NCI-H1417 treated with DMSO at 0.1 percent for 48 hours (cell line): ENCODE results near the gene ICOS.
"Not testable (repeated sequence)": the region's sequence is repeated elsewhere in the genome, so short reads cannot be mapped to it uniquely, and the experiment has no call there.

Experiments
- DNase-seq: peaks from one replicate; lab custom pipeline; 2025; lab: John Stamatoyannopoulos, UW

Gene ICOS

DNA sequence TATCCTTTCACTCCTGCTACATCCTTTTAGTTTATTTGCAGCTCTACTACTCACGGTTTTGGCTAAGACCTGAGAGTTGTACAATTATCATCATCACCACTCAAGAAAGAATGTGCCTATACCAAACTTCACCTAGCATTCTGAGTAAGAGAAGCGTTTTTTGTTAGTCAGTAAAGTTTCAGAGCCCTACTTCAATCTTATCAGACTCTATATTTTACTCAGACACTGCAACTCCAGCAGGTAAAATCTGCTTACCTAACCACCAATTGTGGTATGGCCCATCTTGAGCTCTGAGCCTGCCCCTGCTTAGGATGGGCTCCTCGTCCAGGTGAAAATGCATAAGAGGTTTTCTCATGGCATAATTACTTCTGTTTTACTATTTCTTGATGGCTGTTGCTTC lies 37.1 kb downstream of the ICOS start:
- no peak for DNase-seq

GRCh38 chr2:203975912-203976311 lies 39.3 kb downstream of the ICOS start:
- DNase-seq: no peak

DNA sequence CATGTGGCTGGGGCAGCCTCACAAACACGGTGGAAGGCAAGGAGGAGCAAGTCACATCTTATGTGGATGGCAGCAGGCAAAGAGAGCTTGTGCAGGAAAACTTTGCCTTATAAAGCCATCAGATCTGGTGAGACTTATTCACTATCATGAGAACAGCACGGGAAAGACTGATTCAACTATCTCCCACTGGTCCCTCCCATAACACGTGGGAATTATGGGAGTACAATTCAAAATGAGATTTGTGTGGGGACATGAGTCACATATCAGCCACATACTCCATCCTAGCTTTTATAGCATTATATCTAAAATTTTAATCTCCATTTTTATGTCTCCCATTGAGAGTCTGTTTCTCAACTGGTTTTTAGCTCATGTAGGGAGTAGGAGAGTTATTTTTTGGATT lies 45.7 kb downstream of the ICOS start:
- DNase-seq: no peak

DNA sequence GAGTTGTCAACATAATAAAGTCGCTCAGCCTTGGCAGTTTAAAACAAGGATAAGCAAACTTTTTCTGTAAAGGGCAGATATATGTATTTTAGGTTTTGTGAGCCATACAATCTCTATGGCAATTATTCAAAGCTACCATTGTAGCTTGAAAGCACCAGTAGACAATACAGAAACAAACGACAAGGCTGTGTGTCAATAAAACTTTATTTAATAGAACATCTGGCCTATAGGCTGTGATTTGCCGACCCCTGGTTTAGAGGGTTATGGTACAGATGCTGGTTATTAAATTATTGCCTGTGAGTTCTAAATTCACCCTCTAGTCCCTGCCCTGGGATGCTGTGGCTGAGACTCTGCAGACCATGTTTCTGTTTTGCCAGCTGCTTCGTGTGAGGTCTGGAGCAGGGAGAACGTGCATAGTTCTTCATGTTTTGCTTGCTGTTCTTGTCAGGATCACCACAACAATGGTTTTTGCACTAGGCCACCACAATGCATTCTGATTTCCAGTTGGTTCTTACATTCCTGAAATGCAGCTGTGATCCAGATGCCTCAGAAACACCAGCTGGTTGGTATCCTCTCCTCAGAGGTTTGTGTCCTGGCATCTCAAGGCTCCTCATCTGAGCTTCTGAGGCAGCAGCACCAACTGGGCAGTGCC lies 46.6 kb downstream of the ICOS start:
- no peak for DNase-seq

GRCh38 chr2:203985978-203986377 lies 49.4 kb downstream of the ICOS start:
- DNase-seq: not testable (repeated sequence)

DNA sequence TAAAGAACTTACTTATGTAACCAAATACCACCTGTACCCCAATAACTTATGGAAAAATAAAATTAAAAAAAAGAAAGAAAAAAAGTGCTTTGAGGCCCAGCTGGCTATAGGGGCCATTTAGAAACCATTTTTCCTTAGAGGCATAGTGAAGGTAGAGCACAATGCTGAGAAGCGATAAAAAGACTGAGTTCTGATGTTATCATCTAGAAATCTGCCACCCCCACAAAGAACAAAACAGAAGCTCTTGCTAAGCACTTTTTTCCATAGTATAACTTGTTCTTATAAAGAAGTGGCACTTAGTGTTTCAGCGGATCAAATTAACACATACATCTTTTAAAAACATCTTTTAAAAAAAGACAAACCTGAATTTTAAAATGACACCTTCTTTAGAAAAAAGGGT lies 51.4 kb downstream of the ICOS start:
- no peak for DNase-seq

GRCh38 chr2:203988500-203989260 lies 52.1 kb downstream of the ICOS start:
- no peak for DNase-seq

DNA sequence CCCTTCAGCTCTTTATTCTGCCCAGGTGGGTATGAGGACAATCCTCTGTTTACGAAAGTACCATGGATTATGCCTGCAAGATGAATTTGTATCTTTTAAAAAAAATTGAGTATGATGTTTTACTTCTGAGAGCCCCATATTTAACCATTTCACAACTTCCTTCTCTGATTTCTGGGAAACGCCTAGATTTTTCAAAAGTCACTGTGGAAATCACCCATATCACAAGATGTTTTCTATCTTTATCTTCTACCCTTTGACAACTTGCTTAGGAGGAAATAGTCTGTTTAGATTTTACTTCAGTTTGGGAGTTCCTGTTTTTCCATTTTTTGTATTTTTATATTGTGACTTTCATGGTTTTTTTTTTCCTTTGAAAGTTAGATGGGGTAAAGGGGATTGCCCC lies 53.0 kb downstream of the ICOS start:
- DNase-seq: no peak

DNA sequence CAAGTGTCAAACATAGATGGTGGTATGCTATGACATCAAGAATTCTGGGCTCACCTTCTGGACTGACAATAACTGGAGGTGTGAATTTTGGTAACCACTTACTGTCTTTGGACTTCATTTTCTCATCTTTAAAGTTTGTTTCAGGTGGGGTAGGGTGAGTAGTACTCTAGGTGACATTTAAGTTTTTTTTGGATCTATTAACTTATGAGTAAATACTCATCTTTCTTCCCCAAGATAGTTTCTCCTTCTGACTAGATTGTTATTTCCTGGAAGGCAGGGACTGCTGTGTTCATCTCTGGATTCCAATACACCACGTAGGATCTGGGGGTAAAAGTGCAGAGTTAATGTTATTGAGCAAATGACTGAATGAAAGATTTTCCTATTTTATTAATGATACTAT lies 55.9 kb downstream of the ICOS start:
- no peak for DNase-seq

GRCh38 chr2:203993011-203993410 lies 56.4 kb downstream of the ICOS start:
- DNase-seq: no peak

DNA sequence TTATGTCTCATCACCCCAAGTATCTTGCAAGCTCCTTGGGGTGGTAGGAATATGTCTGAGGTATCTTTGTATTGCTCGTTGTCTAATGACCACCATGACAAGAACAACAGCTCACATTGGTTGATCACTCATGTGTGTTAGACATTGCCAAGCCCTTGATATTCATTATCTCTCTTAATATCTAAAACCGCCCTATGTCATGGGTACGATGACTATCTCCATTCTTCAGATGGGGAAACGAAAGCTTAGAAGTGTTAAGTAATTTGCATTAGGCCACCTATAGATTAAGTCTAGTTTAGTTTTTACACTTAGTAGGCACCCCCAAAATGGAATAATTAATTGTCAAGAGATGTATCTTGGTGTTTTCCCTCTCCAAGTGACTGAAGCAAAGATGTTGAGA lies 57.0 kb downstream of the ICOS start:
- no peak for DNase-seq

DNA sequence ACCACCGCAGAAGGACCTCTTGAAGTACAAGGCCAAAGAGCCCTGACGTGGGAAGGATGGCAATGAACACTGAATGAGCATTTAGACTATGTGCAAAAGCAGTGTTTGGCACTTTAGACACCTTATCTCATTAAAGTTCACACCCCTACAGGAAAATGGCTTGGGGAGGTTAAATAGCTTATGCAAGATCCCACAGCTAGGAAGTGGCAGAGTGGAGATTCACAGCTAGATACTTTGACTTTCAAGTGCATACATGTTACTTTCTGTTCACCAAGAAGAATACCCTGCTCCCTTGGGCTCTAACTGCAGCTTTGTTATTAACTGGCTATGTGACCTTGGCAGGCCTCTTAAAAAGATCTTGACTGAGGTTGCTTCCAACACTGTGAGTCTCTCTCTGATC lies 58.2 kb downstream of the ICOS start:
- no peak for DNase-seq

DNA sequence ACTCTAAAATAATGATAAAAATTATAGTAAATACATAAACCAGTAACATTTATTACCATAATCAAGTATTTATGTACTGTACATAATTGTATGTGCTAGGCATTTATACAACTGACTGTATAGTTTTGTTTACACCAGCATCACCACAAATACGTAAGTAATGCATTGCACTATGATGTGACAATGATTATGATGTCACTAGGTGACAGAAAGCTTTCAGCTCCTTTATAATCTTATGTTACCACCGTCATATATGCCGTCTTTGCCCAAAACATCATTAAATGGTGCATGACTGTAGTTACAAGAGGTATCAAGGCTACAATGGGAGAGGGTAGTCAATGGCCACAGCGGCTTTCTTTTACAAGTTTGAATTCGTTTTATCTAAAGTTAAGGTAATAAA lies 60.1 kb downstream of the ICOS start:
- no peak for DNase-seq

DNA sequence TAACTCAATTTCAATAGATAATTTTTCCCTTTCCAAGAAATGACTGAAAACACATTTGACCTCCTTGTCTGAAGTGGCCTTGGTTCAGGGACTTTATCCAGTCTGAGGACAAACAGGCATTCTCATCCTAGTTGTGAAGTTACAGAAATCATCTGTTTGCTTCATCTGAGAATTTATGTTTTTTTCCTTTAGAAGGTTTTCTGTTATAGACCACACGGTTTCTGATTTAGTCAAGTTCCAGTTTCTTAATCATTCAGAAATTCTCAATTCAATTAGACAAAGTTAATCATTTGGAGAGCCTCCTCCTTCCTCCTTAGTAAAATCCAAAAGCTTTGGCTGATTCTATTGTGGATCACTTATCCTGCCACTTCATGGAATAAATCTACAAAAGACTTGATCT lies 60.9 kb downstream of the ICOS start:
- no peak for DNase-seq

DNA sequence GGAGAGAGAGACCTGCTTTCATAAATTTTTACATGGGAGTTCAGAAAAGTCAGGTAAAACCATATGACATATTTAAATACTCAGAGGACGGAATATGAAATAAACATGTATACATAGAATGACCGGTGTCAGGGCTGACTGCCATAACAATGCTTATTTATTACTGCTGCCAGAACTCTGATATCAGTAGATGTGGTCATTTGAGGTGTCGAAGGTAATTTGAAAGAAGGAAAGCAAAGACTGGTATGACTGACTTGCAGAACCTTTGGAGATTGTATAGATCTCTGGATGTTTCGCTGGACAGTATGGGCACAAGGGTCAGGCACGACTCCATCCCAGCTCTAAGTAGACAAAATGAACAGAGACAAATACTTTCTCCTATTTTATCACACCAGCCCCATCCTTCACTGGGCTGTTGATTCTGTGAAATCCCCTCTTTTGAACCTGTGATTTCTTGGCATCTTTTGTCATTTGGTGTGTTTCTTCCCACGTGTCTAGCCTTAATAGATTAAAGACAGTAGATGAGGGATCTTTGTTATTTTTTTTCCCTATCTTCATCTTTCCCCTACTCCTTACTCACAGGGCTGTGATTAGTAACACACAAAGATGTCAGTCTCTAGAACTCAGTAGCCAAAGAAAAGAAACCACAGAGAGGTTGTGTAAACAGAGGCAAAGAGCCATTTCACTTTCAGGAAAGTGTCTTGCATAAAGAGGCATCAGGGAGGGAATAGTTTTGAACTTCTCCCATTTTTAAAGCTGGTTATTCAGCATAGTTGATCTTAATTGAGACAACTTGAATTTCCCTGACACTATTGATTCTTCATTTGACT lies 61.6 kb downstream of the ICOS start:
- DNase-seq: no peak

- DNase-seq: no peak
Observed at GRCh38 chr2:203999835-204000234, 63.3 kb downstream of the ICOS start.

DNA sequence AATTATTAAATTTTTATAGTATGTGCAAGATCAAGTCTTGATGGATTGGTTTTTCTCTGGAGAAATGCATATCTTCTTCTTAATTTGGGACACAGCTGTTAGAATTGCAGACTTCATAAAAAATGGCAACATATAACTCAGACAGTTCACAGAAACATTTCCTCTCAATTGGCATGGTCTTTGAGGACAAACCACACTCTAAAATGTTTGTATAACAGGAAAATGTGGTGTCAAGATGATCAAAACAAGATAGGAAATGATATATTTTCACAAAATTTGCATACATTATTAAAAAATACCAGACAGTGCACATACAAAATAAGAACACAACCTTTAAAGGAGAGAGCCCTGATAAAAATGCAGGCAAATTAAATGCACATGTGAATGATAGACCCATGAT lies 63.9 kb downstream of the ICOS start:
- DNase-seq: no peak

- DNase-seq: no peak
Observed at GRCh38 chr2:204003276-204003990, 66.9 kb downstream of the ICOS start.

DNA sequence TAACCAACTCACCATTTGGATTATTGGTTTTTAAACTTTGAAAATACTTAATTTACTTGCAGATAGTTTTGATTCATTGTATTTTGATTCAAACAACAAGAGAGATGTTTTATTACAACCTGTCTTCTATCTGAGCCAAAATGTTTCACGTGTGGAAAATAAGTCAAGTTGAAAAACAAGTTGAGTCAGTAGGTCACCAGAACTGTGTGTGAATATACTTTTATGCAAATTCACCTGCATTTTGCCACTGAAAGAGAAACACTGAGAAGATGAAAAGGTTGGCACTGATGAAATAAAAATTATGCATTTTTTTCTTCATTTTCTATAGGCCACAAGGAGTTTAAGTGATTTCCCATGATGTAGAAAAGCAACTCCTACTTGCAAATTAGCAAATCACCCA lies 68.3 kb downstream of the ICOS start:
- DNase-seq: no peak

GRCh38 chr2:204005940-204006721 lies 69.6 kb downstream of the ICOS start:
- DNase-seq: no peak

DNA sequence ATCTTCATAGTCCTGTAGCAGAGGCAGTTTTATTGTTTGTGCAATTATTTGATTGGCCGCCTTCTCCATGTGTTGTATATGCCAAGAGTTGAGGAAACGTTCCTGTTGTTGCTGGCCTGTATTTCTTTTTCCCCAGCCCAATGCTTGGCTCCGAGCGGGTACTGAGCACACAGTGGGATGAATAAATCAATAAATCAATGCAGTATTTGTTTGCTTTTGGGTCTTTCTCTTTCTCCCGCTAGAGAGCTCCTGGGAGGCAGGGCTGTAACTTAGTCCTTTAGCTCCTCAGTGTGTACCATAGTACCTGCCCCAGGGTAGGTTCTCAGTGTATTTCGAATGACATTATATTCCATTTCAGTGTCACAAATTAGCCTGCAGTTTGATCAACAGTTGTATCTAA lies 71.8 kb downstream of the ICOS start:
- no peak for DNase-seq
